Ishikawa (cell line): ENCODE data around the gene JPH3.

Experiments
- MAX ChIP-seq: IDR thresholded peaks from 2 replicates; pipeline ENCODE4 v1.6.1; 2012
- REST ChIP-seq: IDR thresholded peaks from 2 replicates; pipeline ENCODE4 v1.6.1; 2012; ENCODE audit warnings: low read depth, mild to moderate bottlenecking
- TAF1 ChIP-seq: IDR thresholded peaks from 2 replicates; pipeline ENCODE4 v1.6.1; 2012; ENCODE audit warnings: low read depth, mild to moderate bottlenecking

- no peak for TF ChIP-seq MAX
- TF ChIP-seq REST, result no peak
- TF ChIP-seq TAF1, result no peak
Observed at GRCh38 chr16:87625241-87625797, 23.0 kb downstream of the JPH3 start.
